ENCODE measurements around the gene PKP1.

Gene PKP1

GRCh38 chr1:201260648-201261311 lies 22.5 kb upstream of the PKP1 start:
- DNase-seq: no peak

- DNase-seq: no peak
Measured at GRCh38 chr1:201261771-201262547, 21.3 kb upstream of the PKP1 start.

- DNase-seq: no peak
Measured at GRCh38 chr1:201262963-201263608, 20.2 kb upstream of the PKP1 start.

GRCh38 chr1:201264072-201264471 lies 19.2 kb upstream of the PKP1 start:
- DNase-seq: no peak

GRCh38 chr1:201264554-201264953 lies 18.8 kb upstream of the PKP1 start:
- DNase-seq: no peak

GRCh38 chr1:201265756-201266155 lies 17.6 kb upstream of the PKP1 start:
- DNase-seq: no peak

GRCh38 chr1:201266276-201266675 lies 17.0 kb upstream of the PKP1 start:
- no peak for DNase-seq

GRCh38 chr1:201266774-201267173 lies 16.5 kb upstream of the PKP1 start:
- DNase-seq: peak; percentile 59 to 68

- no peak for DNase-seq
Measured at GRCh38 chr1:201267481-201268229, 15.7 kb upstream of the PKP1 start.

- DNase-seq: no peak
Measured at GRCh38 chr1:201268604-201269151, 14.6 kb upstream of the PKP1 start.

- no peak for DNase-seq
Measured at GRCh38 chr1:201269281-201269680, 14.0 kb upstream of the PKP1 start.

- no peak for DNase-seq
Measured at GRCh38 chr1:201269900-201270410, 13.4 kb upstream of the PKP1 start.

GRCh38 chr1:201270616-201271390 lies 12.5 kb upstream of the PKP1 start:
- no peak for DNase-seq

- no peak for DNase-seq
Measured at GRCh38 chr1:201272799-201273198, 10.5 kb upstream of the PKP1 start.

- DNase-seq: no peak
Measured at GRCh38 chr1:201274616-201275252, 8.6 kb upstream of the PKP1 start.

GRCh38 chr1:201275253-201275666 lies 8.0 kb upstream of the PKP1 start:
- no peak for DNase-seq

- no peak for DNase-seq
Measured at GRCh38 chr1:201276891-201277290, 6.4 kb upstream of the PKP1 start.

GRCh38 chr1:201277441-201277840 lies 5.9 kb upstream of the PKP1 start:
- DNase-seq: no peak

GRCh38 chr1:201279313-201279712 lies 4.0 kb upstream of the PKP1 start:
- DNase-seq: no peak

GRCh38 chr1:201280884-201281283 lies 2.4 kb upstream of the PKP1 start:
- DNase-seq: no peak

- no peak for DNase-seq
Measured at GRCh38 chr1:201281573-201281972, 1.7 kb upstream of the PKP1 start.
